GM12892 (cell line): ENCODE measurements around the gene LANCL1.

Experiments used
- POLR2A ChIP-seq: IDR thresholded peaks from 2 replicates; pipeline ENCODE4 v1.6.1; 2011; ENCODE audit warnings: low read depth, low read length, control low read depth
- TAF1 ChIP-seq: IDR thresholded peaks from 2 replicates; pipeline ENCODE4 v1.6.1; 2011; ENCODE audit warnings: low read depth, mild to moderate bottlenecking, control low read depth, low read length, borderline replicate concordance

GRCh38 chr2:210388148-210388547 is 88.4 kb downstream of the LANCL1 start:
- TF ChIP-seq POLR2A (no peak), TAF1 (no peak)
